ENCODE data around the gene RPL4. TPM values are rescaled to one million over a fixed set of nuclear protein-coding genes. Genes with fewer than 3 reads are reported as not detected.

Gene RPL4
- total RNA-seq, 1 donor, result 2,311 TPM

DNA sequence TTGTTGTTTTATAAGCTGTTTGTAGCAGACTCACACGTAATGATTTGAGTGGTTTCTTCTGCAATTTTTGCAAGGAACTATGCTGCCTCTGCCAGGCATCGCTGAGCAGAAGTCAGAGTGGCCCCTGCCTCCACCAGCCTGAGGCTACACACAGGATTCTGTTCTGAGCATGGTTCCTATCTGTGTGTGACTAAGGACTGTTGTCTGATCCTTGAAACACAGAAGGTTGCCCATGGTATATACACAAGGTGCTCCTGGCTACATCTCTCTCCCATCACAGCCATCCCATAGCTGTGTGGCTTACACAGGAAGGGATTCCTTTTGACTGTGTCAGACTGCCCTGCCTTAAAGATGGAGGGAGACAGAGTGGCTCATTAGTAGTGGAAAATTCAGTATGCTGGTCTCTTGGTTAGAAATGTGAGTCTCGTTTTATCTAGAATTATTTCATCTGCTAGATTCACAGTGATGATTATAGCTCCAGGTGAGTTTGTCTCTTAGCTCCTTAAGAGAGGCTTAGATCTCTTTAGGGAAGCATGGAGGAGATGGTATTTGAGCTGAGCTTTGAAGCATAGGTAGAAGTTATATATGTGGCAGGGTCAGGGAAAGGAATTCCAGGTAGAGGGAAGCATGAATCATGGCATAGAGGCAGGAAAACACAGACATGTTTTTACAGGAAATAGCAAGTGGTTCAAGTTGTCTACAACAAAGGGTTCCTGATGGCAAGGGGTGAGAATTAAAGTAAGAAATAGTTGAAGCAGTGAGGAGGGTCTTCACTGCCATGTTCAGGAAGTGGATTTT lies 44.6 kb downstream of the RPL4 start:
- no peaks in the 10 kb centered on the region for H3K27me3 ChIP-seq (ENCODE audit: insufficient read depth, low read length)
- H3K79me2 ChIP-seq (ENCODE audit: insufficient read depth, low read length), result no peaks in the 10 kb centered on the region
- H3K9me3 ChIP-seq (ENCODE audit: low read depth, low read length), result no peaks in the 10 kb centered on the region
- H3K4me1 ChIP-seq (ENCODE audit: insufficient read depth, low read length), result peaks cover 10% of the 10 kb centered on the region
- no peak overlapping the region for H2AFZ ChIP-seq (ENCODE audit: low read length)
- H4K20me1 ChIP-seq (ENCODE audit: insufficient read depth, low read length), result peaks cover 10% of the 10 kb centered on the region
- H3K36me3 ChIP-seq (ENCODE audit: insufficient read depth, low read length), result peaks cover 10% of the 10 kb centered on the region
- no peak overlapping the region for H3K4me3 ChIP-seq (ENCODE audit: insufficient read depth, low read length)
- TF ChIP-seq, protein P1, sequence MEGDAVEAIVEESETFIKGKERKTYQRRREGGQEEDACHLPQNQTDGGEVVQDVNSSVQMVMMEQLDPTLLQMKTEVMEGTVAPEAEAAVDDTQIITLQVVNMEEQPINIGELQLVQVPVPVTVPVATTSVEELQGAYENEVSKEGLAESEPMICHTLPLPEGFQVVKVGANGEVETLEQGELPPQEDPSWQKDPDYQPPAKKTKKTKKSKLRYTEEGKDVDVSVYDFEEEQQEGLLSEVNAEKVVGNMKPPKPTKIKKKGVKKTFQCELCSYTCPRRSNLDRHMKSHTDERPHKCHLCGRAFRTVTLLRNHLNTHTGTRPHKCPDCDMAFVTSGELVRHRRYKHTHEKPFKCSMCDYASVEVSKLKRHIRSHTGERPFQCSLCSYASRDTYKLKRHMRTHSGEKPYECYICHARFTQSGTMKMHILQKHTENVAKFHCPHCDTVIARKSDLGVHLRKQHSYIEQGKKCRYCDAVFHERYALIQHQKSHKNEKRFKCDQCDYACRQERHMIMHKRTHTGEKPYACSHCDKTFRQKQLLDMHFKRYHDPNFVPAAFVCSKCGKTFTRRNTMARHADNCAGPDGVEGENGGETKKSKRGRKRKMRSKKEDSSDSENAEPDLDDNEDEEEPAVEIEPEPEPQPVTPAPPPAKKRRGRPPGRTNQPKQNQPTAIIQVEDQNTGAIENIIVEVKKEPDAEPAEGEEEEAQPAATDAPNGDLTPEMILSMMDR (IDR thresholded peaks at IDR 0.05; ENCODE audit: extremely low read depth, low read depth, low read length), result no peak
- H3K4me2 ChIP-seq (ENCODE audit: insufficient read depth, low read length), result no peak overlapping the region
- peak; percentile 45 for DNase-seq (ENCODE audit: insufficient read length, low spot score, missing footprints)
- no peak overlapping the region for H3K27ac ChIP-seq (ENCODE audit: low read depth, low read length)

GRCh38 chr15:66456211-66456610 lies 48.4 kb downstream of the RPL4 start:
- Histone ChIP-seq H3K4me2 (ENCODE audit: insufficient read depth, low read length) (no peak overlapping the region), H3K36me3 (ENCODE audit: insufficient read depth, low read length) (peaks cover 6% of the 10 kb centered on the region), H3K27me3 (ENCODE audit: insufficient read depth, low read length) (no peaks in the 10 kb centered on the region)

GRCh38 chr15:66454143-66454542 lies 50.5 kb downstream of the RPL4 start:
- no peak overlapping the region for H2AFZ ChIP-seq (ENCODE audit: low read length)
- H3K4me1 ChIP-seq (ENCODE audit: insufficient read depth, low read length), result peaks cover 6% of the 10 kb centered on the region
- H3K36me3 ChIP-seq (ENCODE audit: insufficient read depth, low read length), result no peaks in the 10 kb centered on the region
- H3K79me2 ChIP-seq (ENCODE audit: insufficient read depth, low read length), result no peaks in the 10 kb centered on the region
- no peak for DNase-seq (ENCODE audit: insufficient read length, low spot score, missing footprints)
- H4K20me1 ChIP-seq (ENCODE audit: insufficient read depth, low read length), result peaks cover 5% of the 10 kb centered on the region
- no peak overlapping the region for H3K4me3 ChIP-seq (ENCODE audit: insufficient read depth, low read length)
- no peaks in the 10 kb centered on the region for H3K9me3 ChIP-seq (ENCODE audit: low read depth, low read length)
- no peaks in the 10 kb centered on the region for H3K27me3 ChIP-seq (ENCODE audit: insufficient read depth, low read length)
- H3K4me2 ChIP-seq (ENCODE audit: insufficient read depth, low read length), result no peak overlapping the region
- no peak overlapping the region for H3K27ac ChIP-seq (ENCODE audit: low read depth, low read length)
- TF ChIP-seq, protein P1 (IDR thresholded peaks at IDR 0.05; ENCODE audit: extremely low read depth, low read depth, low read length), result no peak

More at GRCh38 chr15:66456211-66456610, 48.4 kb downstream of the RPL4 start:
- no peak overlapping the region for H2AFZ ChIP-seq (ENCODE audit: low read length)
- H3K9me3 ChIP-seq (ENCODE audit: low read depth, low read length), result no peaks in the 10 kb centered on the region
- TF ChIP-seq, protein P1 (IDR thresholded peaks at IDR 0.05; ENCODE audit: extremely low read depth, low read depth, low read length), result no peak
- peaks cover 10% of the 10 kb centered on the region for H4K20me1 ChIP-seq (ENCODE audit: insufficient read depth, low read length)
- no peak overlapping the region for H3K27ac ChIP-seq (ENCODE audit: low read depth, low read length)
- no peak for DNase-seq (ENCODE audit: insufficient read length, low spot score, missing footprints)
- peaks cover 10% of the 10 kb centered on the region for H3K4me1 ChIP-seq (ENCODE audit: insufficient read depth, low read length)
- no peaks in the 10 kb centered on the region for H3K79me2 ChIP-seq (ENCODE audit: insufficient read depth, low read length)
- H3K4me3 ChIP-seq (ENCODE audit: insufficient read depth, low read length), result no peak overlapping the region

GRCh38 chr15:66452971-66453580 lies 51.6 kb downstream of the RPL4 start:
- H3K36me3 ChIP-seq (ENCODE audit: insufficient read depth, low read length), result no peaks in the 10 kb centered on the region
- H3K27me3 ChIP-seq (ENCODE audit: insufficient read depth, low read length), result no peaks in the 10 kb centered on the region
- H3K79me2 ChIP-seq (ENCODE audit: insufficient read depth, low read length), result no peaks in the 10 kb centered on the region
- TF ChIP-seq, protein P1 (IDR thresholded peaks at IDR 0.05; ENCODE audit: extremely low read depth, low read depth, low read length), result no peak
- H3K4me2 ChIP-seq (ENCODE audit: insufficient read depth, low read length), result no peak overlapping the region
- no peaks in the 10 kb centered on the region for H3K9me3 ChIP-seq (ENCODE audit: low read depth, low read length)
- H3K4me1 ChIP-seq (ENCODE audit: insufficient read depth, low read length), result peaks cover 6% of the 10 kb centered on the region
- DNase-seq (ENCODE audit: insufficient read length, low spot score, missing footprints), result no peak
- H2AFZ ChIP-seq (ENCODE audit: low read length), result no peak overlapping the region
- H3K4me3 ChIP-seq (ENCODE audit: insufficient read depth, low read length), result no peak overlapping the region
- no peak overlapping the region for H3K27ac ChIP-seq (ENCODE audit: low read depth, low read length)
- H4K20me1 ChIP-seq (ENCODE audit: insufficient read depth, low read length), result peaks cover 5% of the 10 kb centered on the region
